NCI-H1436 treated with DMSO at 0.1 percent for 48 hours (cell line): ENCODE results near the gene OSGEP.

ENCODE experiments used
- DNase-seq: peaks from one replicate; lab custom pipeline; 2025; lab: John Stamatoyannopoulos, UW

OSGEP gene

GRCh38 chr14:20454516-20455354 lies at the start of gene OSGEP, which contains the start of gene APEX1:
TSS of gene OSGEP (minus strand) at chr14:20454812. CDS start at chr14:20454683, 129 bp downstream.
TSS of gene APEX1 (plus strand) at chr14:20455226. CDS start at chr14:20455646, 420 bp downstream.
- peak; percentile 97 for DNase-seq

GRCh38 chr14:20503898-20504297 lies 49.3 kb upstream of the OSGEP start:
- no peak for DNase-seq

- no peak for DNase-seq
These were observed 46.7 kb upstream of the OSGEP start for GRCh38 chr14:20501346-20501745.

GRCh38 chr14:20499881-20500280 lies 45.3 kb upstream of the OSGEP start:
- no peak for DNase-seq

- no peak for DNase-seq
These were observed 44.5 kb upstream of the OSGEP start for GRCh38 chr14:20499108-20499507.

DNA sequence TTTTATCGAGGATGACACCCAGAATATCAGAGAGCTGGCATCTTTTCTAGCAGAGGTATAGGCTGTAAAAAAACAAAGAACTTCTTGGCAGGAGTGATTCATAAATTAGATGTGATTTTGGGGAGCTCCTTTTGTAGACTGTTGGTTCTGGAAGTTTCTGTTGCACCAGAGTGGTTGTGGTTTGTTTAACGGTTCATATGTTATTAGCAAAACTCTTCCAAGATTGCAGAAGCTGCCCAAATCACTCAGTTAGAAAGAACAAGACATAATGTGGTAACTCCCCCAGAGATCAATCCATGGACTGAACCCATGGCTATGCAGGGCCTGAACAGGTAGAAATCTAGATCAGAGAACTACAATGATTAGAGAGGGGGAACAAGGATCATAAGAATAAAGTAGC lies 44.0 kb upstream of the OSGEP start:
- no peak for DNase-seq

- DNase-seq = no peak
These were observed 40.5 kb upstream of the OSGEP start for GRCh38 chr14:20494935-20495766.

- DNase-seq = no peak
These were observed 39.0 kb upstream of the OSGEP start for GRCh38 chr14:20493634-20494033.

- no peak for DNase-seq
These were observed 37.9 kb upstream of the OSGEP start for GRCh38 chr14:20492486-20492885.

- DNase-seq = no peak
These were observed 36.0 kb upstream of the OSGEP start for GRCh38 chr14:20490563-20490962.

- DNase-seq = no peak
These were observed 34.7 kb upstream of the OSGEP start for GRCh38 chr14:20489093-20489994.

DNA sequence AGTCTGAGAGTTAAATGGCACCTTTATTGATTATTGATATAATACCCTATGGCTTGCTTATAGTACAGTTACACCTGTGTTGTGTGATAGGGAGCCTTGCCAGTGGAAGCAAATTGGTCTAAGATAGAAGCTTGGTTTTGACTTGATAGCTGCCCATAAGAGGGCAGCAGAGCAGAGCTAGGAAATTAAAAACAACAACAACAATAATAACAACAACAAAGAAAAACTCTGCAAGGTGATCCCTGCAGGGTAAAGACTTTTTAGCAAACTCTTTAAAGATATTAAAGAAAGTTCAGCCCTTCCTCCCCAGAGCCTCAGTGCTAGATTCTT lies 32.7 kb upstream of the OSGEP start:
- DNase-seq = no peak

- DNase-seq = no peak
These were observed 32.2 kb upstream of the OSGEP start for GRCh38 chr14:20486684-20487395.

GRCh38 chr14:20485900-20486299 lies 31.3 kb upstream of the OSGEP start:
- DNase-seq = no peak

DNA sequence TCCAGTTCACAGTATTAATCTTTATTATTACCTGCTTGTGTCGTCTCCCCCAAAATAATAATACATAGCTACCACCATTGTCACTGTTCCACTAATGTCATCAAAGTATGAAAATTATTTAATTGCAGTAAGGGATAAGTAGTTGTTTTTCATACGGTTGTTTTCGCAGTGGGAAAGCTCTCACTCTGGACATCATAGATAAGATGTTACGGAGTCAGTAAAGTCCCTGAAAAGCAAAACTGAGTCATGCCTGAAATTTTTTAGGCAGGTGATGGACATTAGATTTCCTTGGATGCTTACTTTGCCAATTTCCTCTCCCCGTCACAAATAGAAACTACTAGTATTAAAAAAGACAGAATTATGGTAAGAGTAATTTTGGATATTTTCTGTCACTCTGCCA lies 27.8 kb upstream of the OSGEP start:
- no peak for DNase-seq

DNA sequence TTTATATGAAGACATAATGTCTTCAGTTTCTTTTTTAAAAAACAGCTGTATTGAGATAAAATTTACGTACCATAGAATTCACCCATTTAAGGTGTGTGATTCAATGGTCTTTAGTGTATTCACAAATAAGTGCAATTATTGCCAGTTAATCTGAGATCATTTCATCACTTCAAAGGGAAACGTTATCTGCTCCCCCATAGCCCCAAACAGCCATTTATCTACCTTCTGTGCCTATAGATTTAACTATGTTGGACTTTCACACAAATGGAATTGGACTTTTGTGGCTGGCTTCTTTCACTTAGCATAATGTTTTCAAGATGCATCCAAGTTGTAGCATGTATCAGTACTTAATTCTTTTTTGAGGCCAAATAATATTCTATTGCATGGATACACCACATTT lies 24.3 kb upstream of the OSGEP start:
- no peak for DNase-seq

DNA sequence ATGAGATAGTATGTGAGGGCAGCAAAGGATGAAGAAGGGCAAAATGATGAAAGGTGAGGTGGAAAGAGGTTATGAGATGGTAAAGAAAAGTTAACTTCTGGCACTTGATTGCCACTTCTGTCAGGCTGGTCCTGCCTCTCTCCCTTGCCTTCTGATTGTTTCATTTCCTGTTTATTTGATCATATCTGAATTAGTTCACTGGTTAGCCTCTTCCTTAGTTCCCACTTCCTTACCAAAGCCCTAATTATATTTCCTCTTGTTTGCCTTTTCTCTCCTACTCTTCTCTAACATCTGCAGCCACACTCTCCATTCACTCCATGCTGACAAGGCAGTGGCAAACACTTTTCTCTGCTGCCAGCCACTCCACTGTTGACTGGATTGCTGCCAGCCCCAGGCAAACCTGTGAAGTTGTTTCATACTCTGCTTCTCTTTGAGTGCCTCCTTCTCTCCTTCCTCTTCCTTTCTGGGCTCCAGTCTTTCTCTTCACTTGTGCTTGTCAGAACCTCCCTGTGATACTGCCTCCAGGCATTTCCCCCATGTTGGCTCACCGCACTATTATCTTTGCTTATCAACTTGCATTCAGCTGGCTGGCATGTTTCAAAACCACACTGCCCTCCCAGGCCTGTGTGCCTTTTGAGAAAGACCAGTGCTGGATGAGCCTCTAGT lies 22.7 kb upstream of the OSGEP start:
- DNase-seq = no peak

DNA sequence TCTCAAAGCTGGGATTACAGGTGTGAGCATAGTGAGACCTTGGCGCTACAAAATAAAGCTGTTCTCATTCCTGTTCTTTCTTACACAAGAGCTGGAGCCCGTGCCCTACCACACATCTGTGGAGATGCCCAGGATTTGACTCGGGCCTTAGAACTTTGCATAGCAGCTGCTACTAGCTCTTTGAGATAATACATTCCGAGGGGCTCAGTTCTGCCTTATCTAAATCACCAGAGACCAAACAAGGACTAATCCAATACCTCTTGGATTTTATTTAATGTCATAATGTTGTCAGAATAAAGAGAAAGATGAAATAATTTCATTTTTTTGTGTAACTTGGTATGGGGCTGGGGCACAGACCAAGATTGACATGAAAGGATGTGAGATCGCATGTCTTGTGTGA lies 22.2 kb upstream of the OSGEP start:
- DNase-seq = no peak

DNA sequence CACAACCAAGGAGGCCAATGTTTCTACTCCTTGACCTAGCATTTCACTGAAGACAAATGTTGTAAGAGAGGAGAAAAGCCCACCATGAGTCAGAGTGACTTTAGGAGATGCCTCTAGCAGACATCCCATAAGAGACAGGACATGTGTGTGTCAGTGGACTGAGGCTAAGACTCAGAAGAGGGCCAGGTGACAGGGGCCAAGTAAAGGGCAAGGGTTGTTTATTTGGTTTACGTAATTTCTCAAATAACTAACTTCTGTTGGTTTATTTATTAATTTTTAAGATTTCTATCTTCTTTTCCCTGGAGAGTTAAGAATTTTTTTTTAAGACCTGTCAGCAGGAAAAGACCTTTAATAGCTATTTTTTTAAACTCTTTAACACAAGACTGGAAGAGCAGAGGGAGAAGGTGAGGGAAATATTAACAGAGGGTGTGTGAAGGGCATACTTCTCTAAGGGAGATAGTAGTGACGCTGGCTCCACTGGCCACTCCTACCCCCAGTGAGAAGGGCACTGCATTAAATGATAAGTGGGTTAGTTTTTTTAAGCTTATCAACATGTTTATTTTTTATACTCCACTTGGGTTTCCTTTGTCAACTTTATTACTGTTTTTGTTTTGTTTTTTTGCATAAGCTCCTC lies 18.0 kb upstream of the OSGEP start:
- no peak for DNase-seq

DNA sequence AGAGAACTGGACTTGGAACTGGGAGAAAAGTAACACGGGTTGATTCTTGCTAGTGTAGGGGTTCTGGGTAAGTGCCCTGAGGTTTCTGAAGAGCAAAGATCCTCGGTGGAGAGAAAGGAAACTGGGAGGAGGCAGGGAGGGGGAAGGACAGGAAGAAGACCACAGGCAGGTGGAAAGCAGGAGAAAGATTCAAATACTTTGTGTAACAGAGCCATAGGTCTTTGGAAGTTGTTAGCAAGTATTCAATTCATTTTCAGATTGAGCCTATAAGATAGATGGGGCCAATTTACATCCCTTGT lies 15.9 kb upstream of the OSGEP start:
- DNase-seq = no peak
